Inferior parietal cortex (tissue), 1 donor: ENCODE measurements around the gene RSPH10B2.
"Not testable (repeated sequence)": the region's sequence is repeated elsewhere in the genome, so short reads cannot be mapped to it uniquely, and the experiment has no call there.

Experiments used
- DNase-seq: peaks from one replicate; pipeline ENCODE4 v3.0.0-alpha.2; 2016; ENCODE audit errors: extremely low spot score

RSPH10B2 gene

GRCh38 chr7:6789353-6789752 is 35.5 kb downstream of the RSPH10B2 start:
- not testable (repeated sequence) for DNase-seq

- not testable (repeated sequence) for DNase-seq
Observed at GRCh38 chr7:6792113-6792872, 38.4 kb downstream of the RSPH10B2 start.

- DNase-seq, result not testable (repeated sequence)
Observed at GRCh38 chr7:6794276-6794675, 40.4 kb downstream of the RSPH10B2 start.

- not testable (repeated sequence) for DNase-seq
Observed at GRCh38 chr7:6797218-6797617, 43.3 kb downstream of the RSPH10B2 start.

- not testable (repeated sequence) for DNase-seq
Observed at GRCh38 chr7:6798047-6798446, 44.1 kb downstream of the RSPH10B2 start.

- DNase-seq, result not testable (repeated sequence)
Observed at GRCh38 chr7:6799887-6800286, 46.0 kb downstream of the RSPH10B2 start.

GRCh38 chr7:6800331-6800730 is 46.4 kb downstream of the RSPH10B2 start:
- DNase-seq, result not testable (repeated sequence)

GRCh38 chr7:6807393-6807918 is 53.6 kb downstream of the RSPH10B2 start:
- DNase-seq, result not testable (repeated sequence)

- not testable (repeated sequence) for DNase-seq
Observed at GRCh38 chr7:6807959-6808358, 54.1 kb downstream of the RSPH10B2 start.

GRCh38 chr7:6813011-6813410 is 59.1 kb downstream of the RSPH10B2 start:
- DNase-seq, result not testable (repeated sequence)

- not testable (repeated sequence) for DNase-seq
Observed at GRCh38 chr7:6815470-6815869, 61.6 kb downstream of the RSPH10B2 start.

GRCh38 chr7:6821622-6822021 is 67.7 kb downstream of the RSPH10B2 start:
- DNase-seq, result not testable (repeated sequence)

- not testable (repeated sequence) for DNase-seq
Observed at GRCh38 chr7:6825236-6826125, 71.6 kb downstream of the RSPH10B2 start.

GRCh38 chr7:6826151-6826550 is 72.2 kb downstream of the RSPH10B2 start, which contains the start of gene CCZ1B:
Gene CCZ1B (minus strand): TSS chr7:6826275. CDS start chr7:6826197, 78 bp downstream.
- peak; percentile 89 for DNase-seq

GRCh38 chr7:6827180-6827579 is 73.3 kb downstream of the RSPH10B2 start:
- DNase-seq, result not testable (repeated sequence)

GRCh38 chr7:6829616-6830015 is 75.7 kb downstream of the RSPH10B2 start:
- DNase-seq, result not testable (repeated sequence)

- DNase-seq, result not testable (repeated sequence)
Observed at GRCh38 chr7:6830026-6830425, 76.1 kb downstream of the RSPH10B2 start.

GRCh38 chr7:6831018-6831725 is 77.3 kb downstream of the RSPH10B2 start:
- DNase-seq, result no peak

GRCh38 chr7:6833636-6834035 is 79.7 kb downstream of the RSPH10B2 start:
- no peak for DNase-seq

- DNase-seq, result not testable (repeated sequence)
Observed at GRCh38 chr7:6835521-6835920, 81.6 kb downstream of the RSPH10B2 start.

- not testable (repeated sequence) for DNase-seq
Observed at GRCh38 chr7:6837081-6837480, 83.2 kb downstream of the RSPH10B2 start.
